ENCODE measurements around the gene OPTN.
A peak's percentile ranks its signal among the peaks of the same experiment; 100 is the strongest.

Gene OPTN

DNA sequence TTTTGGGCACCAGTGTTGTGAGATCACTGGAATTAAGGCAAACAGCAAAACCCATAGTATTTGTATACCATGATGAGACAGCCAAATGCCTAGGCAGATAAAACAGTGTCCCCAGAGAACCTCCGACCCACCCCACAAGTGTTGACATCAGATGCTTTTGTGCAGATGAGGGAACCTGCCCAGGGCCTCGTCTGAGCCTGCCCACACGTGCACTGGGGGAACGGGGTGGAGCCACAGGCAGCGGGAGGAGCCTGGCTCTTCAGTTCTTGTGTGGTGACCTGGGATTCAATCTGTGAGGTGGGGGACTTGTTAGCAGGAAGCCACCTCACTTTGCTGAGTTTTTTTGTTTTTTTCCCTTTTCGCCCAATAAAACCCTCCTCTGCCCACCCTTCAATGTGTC lies 33.4 kb upstream of the OPTN start:
- TF ChIP-seq, protein P1, sequence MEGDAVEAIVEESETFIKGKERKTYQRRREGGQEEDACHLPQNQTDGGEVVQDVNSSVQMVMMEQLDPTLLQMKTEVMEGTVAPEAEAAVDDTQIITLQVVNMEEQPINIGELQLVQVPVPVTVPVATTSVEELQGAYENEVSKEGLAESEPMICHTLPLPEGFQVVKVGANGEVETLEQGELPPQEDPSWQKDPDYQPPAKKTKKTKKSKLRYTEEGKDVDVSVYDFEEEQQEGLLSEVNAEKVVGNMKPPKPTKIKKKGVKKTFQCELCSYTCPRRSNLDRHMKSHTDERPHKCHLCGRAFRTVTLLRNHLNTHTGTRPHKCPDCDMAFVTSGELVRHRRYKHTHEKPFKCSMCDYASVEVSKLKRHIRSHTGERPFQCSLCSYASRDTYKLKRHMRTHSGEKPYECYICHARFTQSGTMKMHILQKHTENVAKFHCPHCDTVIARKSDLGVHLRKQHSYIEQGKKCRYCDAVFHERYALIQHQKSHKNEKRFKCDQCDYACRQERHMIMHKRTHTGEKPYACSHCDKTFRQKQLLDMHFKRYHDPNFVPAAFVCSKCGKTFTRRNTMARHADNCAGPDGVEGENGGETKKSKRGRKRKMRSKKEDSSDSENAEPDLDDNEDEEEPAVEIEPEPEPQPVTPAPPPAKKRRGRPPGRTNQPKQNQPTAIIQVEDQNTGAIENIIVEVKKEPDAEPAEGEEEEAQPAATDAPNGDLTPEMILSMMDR (IDR thresholded peaks at IDR 0.05), result no peak
- H3K4me3 ChIP-seq, result no peak overlapping the region
- H3K27ac ChIP-seq, result no peak overlapping the region
- no peak for DNase-seq (ENCODE audit: low spot score)

DNA sequence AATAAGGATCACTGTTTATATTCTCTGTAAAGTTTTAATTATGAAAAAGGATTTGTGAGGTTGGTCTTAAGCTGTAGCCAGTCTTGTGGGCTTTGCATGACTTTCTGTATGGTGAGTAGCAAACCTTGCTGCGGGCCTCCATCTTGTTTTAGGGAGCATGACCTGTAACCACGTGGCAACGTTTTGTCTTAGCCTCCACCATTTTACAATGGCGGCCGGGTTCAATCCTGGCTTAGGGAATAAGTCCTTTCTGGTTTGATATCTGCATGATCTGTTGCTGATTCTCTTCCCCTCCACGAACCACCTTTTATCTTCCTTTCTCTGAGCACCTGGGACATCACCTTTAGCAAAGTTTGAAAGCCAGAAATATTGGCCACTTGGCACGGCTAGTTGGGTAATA lies 32.5 kb upstream of the OPTN start:
- H3K27ac ChIP-seq, result no peak overlapping the region
- no peak overlapping the region for H3K4me3 ChIP-seq
- no peak for DNase-seq (ENCODE audit: low spot score)
- TF ChIP-seq, protein P1 (IDR thresholded peaks at IDR 0.05), result no peak

- DNase-seq (ENCODE audit: low spot score), result no peak
- TF ChIP-seq, protein P1 (IDR thresholded peaks at IDR 0.05), result no peak
- Histone ChIP-seq H3K27ac (no peak overlapping the region), H3K4me3 (no peak overlapping the region)
These were observed 31.9 kb upstream of the OPTN start for GRCh38 chr10:13068071-13068470.

DNA sequence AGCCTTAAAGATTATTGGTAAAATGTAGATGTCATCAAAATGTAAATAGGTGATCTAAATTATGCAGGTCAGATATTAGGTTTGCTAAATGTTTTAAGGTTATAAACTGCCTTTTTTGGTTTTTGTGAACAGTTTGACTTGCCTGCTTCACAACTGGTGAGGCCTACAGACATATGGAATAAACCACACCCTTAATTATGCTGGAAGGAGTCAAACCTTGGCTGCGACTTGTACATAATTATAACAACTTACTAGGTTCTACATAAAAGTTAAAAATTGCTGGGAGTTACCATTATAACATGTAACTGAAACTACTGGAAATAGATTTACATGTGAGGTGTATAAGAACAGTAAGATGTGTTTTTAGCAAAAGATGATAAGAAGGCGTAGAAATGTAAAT lies 31.5 kb upstream of the OPTN start:
- H3K27ac ChIP-seq, result no peak overlapping the region
- H3K4me3 ChIP-seq, result no peak overlapping the region
- TF ChIP-seq, protein P1 (IDR thresholded peaks at IDR 0.05), result no peak
- DNase-seq (ENCODE audit: low spot score), result no peak

DNA sequence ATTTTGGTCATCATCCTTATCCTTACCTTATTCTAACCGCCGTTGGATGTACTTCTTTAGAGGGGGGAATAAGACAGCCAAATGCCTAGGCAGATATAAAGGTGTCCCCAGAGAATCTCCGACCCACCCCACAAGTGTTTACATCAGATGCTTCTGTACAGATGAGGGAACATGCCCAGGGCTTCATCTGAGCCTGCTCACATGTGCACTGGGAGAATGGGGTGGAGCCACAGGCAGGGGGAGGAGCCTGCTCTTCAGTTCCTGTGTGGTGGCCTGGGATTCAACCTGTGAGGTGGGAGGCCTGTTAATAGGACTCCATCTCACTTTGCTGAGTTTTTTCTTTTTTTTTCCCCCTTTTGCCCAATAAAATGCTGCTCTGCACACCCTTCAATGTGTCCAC lies 27.6 kb upstream of the OPTN start:
- no peak for DNase-seq (ENCODE audit: low spot score)
- H3K27ac ChIP-seq, result no peak overlapping the region
- TF ChIP-seq, protein P1 (IDR thresholded peaks at IDR 0.05), result no peak
- H3K4me3 ChIP-seq, result no peak overlapping the region

GRCh38 chr10:13074563-13075451 lies 25.2 kb upstream of the OPTN start:
- no peak for DNase-seq (ENCODE audit: low spot score)

More at GRCh38 chr10:13074563-13075451, 25.2 kb upstream of the OPTN start:
- TF ChIP-seq, protein P1 (IDR thresholded peaks at IDR 0.05), result peak; percentile 70
- Histone ChIP-seq H3K4me3 (no peak overlapping the region), H3K27ac (no peak overlapping the region)

Data from coronary artery (tissue), 2 donors.